ENCODE measurements around the gene BAZ2B. TPM values are rescaled to one million over a fixed set of nuclear protein-coding genes. Genes with fewer than 3 reads are reported as not detected.

Gene BAZ2B
- total and polyA plus RNA-seq, 12 donors = 18.9 to 137 (median 68.0) TPM

GRCh38 chr2:159571540-159572260 is 44.6 kb downstream of the BAZ2B start:
- no peaks in the 10 kb centered on the region for H3K27me3 ChIP-seq
- H3K9me3 ChIP-seq (replicated peaks in 1 of 3) = no peaks in the 10 kb centered on the region
- no peaks in the 10 kb centered on the region for H3K36me3 ChIP-seq (replicated peaks in 1 of 2)
- no peak overlapping the region for H3K27ac ChIP-seq
- DNase-seq = no peak
- 79 to 98% (median 87%) methylated on average over 3 of the region's 3 CpGs for WGBS, 4 donors
- intact Hi-C loops (cut with DNase I) = no loop called here
- H3K4me1 ChIP-seq (replicated peaks in 1 of 2) = peaks cover 0 to 13% of the 10 kb centered on the region in 2 donors
- no peak for TF ChIP-seq CTCF (IDR thresholded peaks at IDR 0.05)
- no peak for TF ChIP-seq POLR2A (IDR thresholded peaks at IDR 0.05)
- H3K4me3 ChIP-seq = no peak overlapping the region

- intact Hi-C loops (cut with DNase I) = no loop called here
- Histone ChIP-seq H3K36me3 (replicated peaks in 1 of 2) (no peaks in the 10 kb centered on the region), H3K9me3 (replicated peaks in 1 of 3) (no peaks in the 10 kb centered on the region), H3K4me3 (no peak overlapping the region), H3K27me3 (no peaks in the 10 kb centered on the region), H3K4me1 (replicated peaks in 1 of 2) (peaks cover 0 to 5% of the 10 kb centered on the region in 2 donors), H3K27ac (no peak overlapping the region)
- TF ChIP-seq POLR2A (IDR thresholded peaks at IDR 0.05) = no peak
- no peak for TF ChIP-seq CTCF (IDR thresholded peaks at IDR 0.05)
- no peak for DNase-seq
Observed at GRCh38 chr2:159564081-159564480, 52.3 kb downstream of the BAZ2B start.

- TF ChIP-seq POLR2A (IDR thresholded peaks at IDR 0.05) (no peak), CTCF (IDR thresholded peaks at IDR 0.05) (no peak)
- no peaks in the 10 kb centered on the region for H3K9me3 ChIP-seq (replicated peaks in 1 of 3)
- 87 to 96% (median 95%) methylated on average over 2 of the region's 2 CpGs for WGBS, 4 donors
- no peak for DNase-seq
- intact Hi-C loops (cut with DNase I) = no loop called here
- H3K27me3 ChIP-seq = no peaks in the 10 kb centered on the region
- H3K4me3 ChIP-seq = no peak overlapping the region
- no peaks in the 10 kb centered on the region for H3K4me1 ChIP-seq (replicated peaks in 1 of 2)
- no peak overlapping the region for H3K27ac ChIP-seq
- no peaks in the 10 kb centered on the region for H3K36me3 ChIP-seq (replicated peaks in 1 of 2)
Observed at GRCh38 chr2:159562248-159562647, 54.1 kb downstream of the BAZ2B start.

GRCh38 chr2:159561786-159562185 is 54.6 kb downstream of the BAZ2B start:
- no peak overlapping the region for H3K27ac ChIP-seq
- TF ChIP-seq POLR2A (IDR thresholded peaks at IDR 0.05) (no peak), CTCF (IDR thresholded peaks at IDR 0.05) (no peak)
- DNase-seq = no peak
- 77 to 90% (median 87%) methylated on average over 2 of the region's 2 CpGs for WGBS, 4 donors
- intact Hi-C loops (cut with DNase I) = no loop called here
- no peaks in the 10 kb centered on the region for H3K9me3 ChIP-seq (replicated peaks in 1 of 3)
- no peaks in the 10 kb centered on the region for H3K36me3 ChIP-seq (replicated peaks in 1 of 2)
- no peaks in the 10 kb centered on the region for H3K27me3 ChIP-seq
- no peaks in the 10 kb centered on the region for H3K4me1 ChIP-seq (replicated peaks in 1 of 2)
- H3K4me3 ChIP-seq = no peak overlapping the region

Data from adrenal gland (tissue), 12 donors.